ENCODE measurements around the gene RNF2. TPM values are rescaled to one million over a fixed set of nuclear protein-coding genes. Genes with fewer than 3 reads are reported as not detected.

RNF2 gene
- 18.1 and 23.2 TPM in 2 replicates for total RNA-seq

GRCh38 chr1:185044981-185045813 lies at the start of gene RNF2:
Gene RNF2, plus strand, starts transcription at chr1:185045558. Its CDS starts 41,996 bp downstream, at chr1:185087554.

Other genes starting within 250 kb of the RNF2 start
- gene NIBAN1, start 71.0 kb upstream of the RNF2 start, total RNA-seq, result 52.6 and 68.2 TPM in 2 replicates
- gene TRMT1L, start 111.4 kb downstream of the RNF2 start, total RNA-seq, result 21.0 and 21.9 TPM in 2 replicates
- 4.1 and 4.5 TPM in 2 replicates for gene SWT1, start 111.6 kb downstream of the RNF2 start, total RNA-seq